K562 (cell line): Measurements from ENCODE around the gene TUBD1. TPM values are rescaled to one million over a fixed set of nuclear protein-coding genes. Genes with fewer than 3 reads are reported as not detected.
"Not testable (repeated sequence)": the region's sequence is repeated elsewhere in the genome, so short reads cannot be mapped to it uniquely, and the experiment has no call there.

Experiments used
- ATAC-seq: fragments of 200-7000 bp; cut with Tn5 transposase; 3 replicates; pipeline ENCODE4 v1.9.1; 2020; ENCODE audit warnings: moderate library complexity
- BruUV-seq: library from RNA; stranded (reverse); fragments of 400-500 nt; replicated peaks from 2 replicates; lab custom pipeline; 2021; lab: Mats Ljungman, UMichigan
- CTCF ChIA-PET: fragments of 300-600 bp; formaldehyde crosslinking; extraction: SDS; loops from one replicate; lab custom pipeline; 2021; ENCODE audit warnings: low intra/inter-chr PET ratio; lab: Yijun Ruan, JAX
- POLR2A ChIA-PET: fragments of 300-600, 350-650 bp; sonication (Branson Sonifier 250); formaldehyde crosslinking; extraction: SDS; loops from one replicate; lab custom pipeline; 2021; ENCODE audit warnings: antibody characterized with exemption, inconsistent platforms; lab: Yijun Ruan, JAX
- DNase-seq, 4 experiments: peaks; one replicate each; pipeline versions ENCODE4 v3.0.0 to v3.0.0-alpha.2; 2011 to 2018; ENCODE audit warnings: low spot score in 3 of 4, mixed read lengths in 3 of 4; ENCODE audit errors: extremely low read depth in 1 of 4
- FAIRE-seq: peaks from 2 replicates; lab custom pipeline; 2011; peaks lifted over from hg19 to GRCh38; lab: Jason Lieb, UNC
- H2AFZ ChIP-seq: 2 replicates; pipeline ENCODE4 v1.6.0; 2011; ENCODE audit warnings: low read depth, low read length, control low read depth, inconsistent platforms
- H3K27ac ChIP-seq: fragments of 200-600 bp; 3 replicates; pipeline ENCODE4 v1.8.0; 2011; ENCODE audit warnings: low read depth, mild to moderate bottlenecking, control low read depth, inconsistent platforms, low read length, moderate library complexity, mixed read lengths; ENCODE audit errors: extremely low read depth
- H3K27me3 ChIP-seq, 2 experiments: fragments of 300-600 bp in 1 of 2; 2 replicates in 1 of 2; 3 replicates in 1 of 2; pipeline versions ENCODE4 v1.6.0 to v1.8.0; 2011; ENCODE audit warnings: inconsistent platforms in 2 of 2, low read length in 2 of 2, mild to moderate bottlenecking in 1 of 2, mixed read lengths in 1 of 2, moderate library complexity in 1 of 2; ENCODE audit not compliant: control insufficient read depth in 2 of 2, insufficient read depth in 2 of 2
- H3K36me3 ChIP-seq: fragments of 300-600 bp; 3 replicates; pipeline ENCODE4 v1.8.0; 2011; ENCODE audit warnings: mild to moderate bottlenecking, low read length, inconsistent platforms; ENCODE audit not compliant: control insufficient read depth, insufficient read depth
- H3K4me1 ChIP-seq, 2 experiments: fragments of 200-600 bp in 1 of 2; replicated peaks in 1 of 2; 2 replicates in 1 of 2; 3 replicates in 1 of 2; pipeline versions ENCODE4 v1.5.1 to v1.8.0; 2011; ENCODE audit warnings: inconsistent platforms in 2 of 2, low read length in 2 of 2, mild to moderate bottlenecking in 1 of 2, mixed read lengths in 1 of 2, moderate library complexity in 1 of 2; ENCODE audit not compliant: control insufficient read depth in 2 of 2, insufficient read depth in 2 of 2
- H3K4me2 ChIP-seq: 2 replicates; pipeline ENCODE4 v1.6.1; 2011; ENCODE audit warnings: low read length, control low read depth, inconsistent platforms, mixed read lengths; ENCODE audit not compliant: insufficient read depth
- H3K4me3 ChIP-seq: fragments of 200-600 bp; sonication (generic), shearing (Covaris generic); 2 replicates; pipeline ENCODE4 v1.5.1; 2016; ENCODE audit warnings: control low read depth, inconsistent platforms
- H3K79me2 ChIP-seq: fragments of 200-600 bp; 3 replicates; pipeline ENCODE4 v1.8.0; 2011; ENCODE audit warnings: low read length, inconsistent platforms; ENCODE audit not compliant: control insufficient read depth, insufficient read depth
- H3K9ac ChIP-seq, 2 experiments: 2 replicates each; pipeline versions ENCODE4 v1.6.0 to v1.6.1; 2011; ENCODE audit warnings: low read depth in 2 of 2, low read length in 2 of 2, control low read depth in 1 of 2, inconsistent platforms in 1 of 2, mild to moderate bottlenecking in 1 of 2, mixed read lengths in 1 of 2; ENCODE audit not compliant: insufficient read depth in 1 of 2
- H3K9me1 ChIP-seq: one replicate; pipeline ENCODE4 v1.6.0; 2011; ENCODE audit warnings: inconsistent platforms, mild to moderate bottlenecking, low read length, moderate library complexity; ENCODE audit not compliant: control insufficient read depth, insufficient read depth
- H3K9me3 ChIP-seq: replicated peaks from 2 replicates; pipeline ENCODE4 v1.5.1; 2011; ENCODE audit warnings: low read depth, low read length, inconsistent platforms; ENCODE audit not compliant: control insufficient read depth, insufficient read depth
- H4K20me1 ChIP-seq: replicated peaks from 2 replicates; pipeline ENCODE4 v1.6.1; 2011; ENCODE audit warnings: low read length, inconsistent platforms, mixed read lengths; ENCODE audit not compliant: control insufficient read depth, insufficient read depth
- DIDO1 ChIP-seq: fragments of 450-650 bp; IDR thresholded peaks from 2 replicates; pipeline ENCODE4 v1.6.1; 2016; ENCODE audit warnings: low read depth, missing biosample characterization, missing genetic modification characterization
- HCFC1 ChIP-seq: IDR thresholded peaks from 2 replicates; pipeline ENCODE4 v1.6.1; 2012; ENCODE audit warnings: low read depth, low read length, improper control_type of control experiment
- MCM7 ChIP-seq, 2 experiments: fragments of 450-650 bp; IDR thresholded peaks; 2 replicates each; pipeline ENCODE4 v1.6.1; 2016 to 2018
- MTA2 ChIP-seq: fragments of 450-650 bp; IDR thresholded peaks from 2 replicates; pipeline ENCODE4 v1.6.1; 2016; ENCODE audit warnings: low read depth
- NELFE ChIP-seq: IDR thresholded peaks from 2 replicates; pipeline ENCODE4 v1.6.1; 2011; ENCODE audit warnings: mild to moderate bottlenecking; ENCODE audit not compliant: insufficient read depth, insufficient read length
- NFRKB ChIP-seq: fragments of 450-650 bp; IDR thresholded peaks from 2 replicates; pipeline ENCODE4 v1.6.1; 2016; ENCODE audit warnings: low read depth
- WGBS: fragments of 100-300 bp; shearing (Covaris generic); methylation state at CpG from one replicate; pipeline ENCODE4 v1.1.6; 2016; ENCODE audit warnings: low coverage, mixed read lengths; ENCODE audit not compliant: insufficient coverage; ENCODE audit errors: missing lambda C conversion rate; 5-methylcytosine and 5-hydroxymethylcytosine counted together
- in situ Hi-C: fragments of 300-500 bp; cut with MboI; formaldehyde crosslinking; loops from 4 replicates; pipeline ENCODE4 v1.15.0; 2018; ENCODE audit warnings: inconsistent platforms, mixed read lengths
- intact Hi-C: fragments of 100-400 bp; cut with micrococcal nuclease; formaldehyde crosslinking; loops from 2 replicates; pipeline ENCODE4 v1.14.2; 2022
- polyA plus RNA-seq, 8 experiments: library from polyadenylated mRNA; depleted of rRNA in 4 of 8; stranded (reverse) in 5 of 8; unstranded in 3 of 8; fragments of >200 nt; fragmentation: Nextera tagmentation in 2 of 8; fragmentation: Illumina TruSeq in 1 of 8; extraction: Ambion mirVana in 2 of 8; extraction: Trizol in 1 of 8; gene quantifications; 2 replicates each; pipeline versions ENCODE4 v1.2.1 to v1.2.3, GENCODE V29; 2011 to 2014; ENCODE audit warnings: inconsistent platforms in 1 of 8, missing spikeins in 1 of 8
- total RNA-seq, 7 experiments: library from RNA; depleted of rRNA in 6 of 7; stranded (reverse); fragments of >200 nt in 6 of 7; fragmentation: Illumina TruSeq in 2 of 7; extraction: Trizol in 2 of 7; gene quantifications; 2 replicates each; pipeline versions ENCODE4 v1.2.1 to v1.2.3, GENCODE V29; 2011 to 2021; ENCODE audit warnings: low replicate concordance in 1 of 7
- TF ChIP-seq, protein P1 (sequence below): fragments of 450-650 bp; formaldehyde crosslinking; IDR thresholded peaks from 2 replicates; pipeline ENCODE4 v1.4.0; 2020; ENCODE audit warnings: mild to moderate bottlenecking, mixed read lengths
- TF ChIP-seq, protein P2 (sequence below), 2 experiments: fragments of 450-650 bp; IDR thresholded peaks; 2 replicates each; pipeline ENCODE4 v1.6.1; 2018; ENCODE audit warnings: mild to moderate bottlenecking in 2 of 2, low read depth in 1 of 2; ENCODE audit not compliant: partially characterized antibody in 2 of 2

TUBD1 gene
- total and polyA plus RNA-seq, 9 of the 15 experiments (the other 6 are each of a cell fraction or from before 2014, with no cell fraction given), result 10.8 to 35.3 (median 17.9) TPM

GRCh38 chr17:59941131-59941530 lies 48.4 kb upstream of the TUBD1 start:
- no peak overlapping the region for H2AFZ ChIP-seq
- CTCF ChIA-PET, result no interaction called here
- peaks cover 64% of the 10 kb centered on the region for H3K36me3 ChIP-seq
- ATAC-seq, result no peak
- DNase-seq, result no peak
- 87% methylated on average over 1 of the region's 1 CpG for WGBS
- no peaks in the 10 kb centered on the region for H3K9me3 ChIP-seq
- H4K20me1 ChIP-seq, result no peaks in the 10 kb centered on the region
- H3K4me1 ChIP-seq, result no peaks in the 10 kb centered on the region
- BruUV-seq, result no TSS peak
- POLR2A ChIA-PET, result no interaction called here
- no peak overlapping the region for H3K9ac ChIP-seq
- TF ChIP-seq MTA2 (no peak), NELFE (no peak), DIDO1 (tag) (no peak), MCM7 (IDR thresholded peaks at IDR 0.05) (no peak), NFRKB (no peak), HCFC1 (no peak)
- TF ChIP-seq, protein P1, sequence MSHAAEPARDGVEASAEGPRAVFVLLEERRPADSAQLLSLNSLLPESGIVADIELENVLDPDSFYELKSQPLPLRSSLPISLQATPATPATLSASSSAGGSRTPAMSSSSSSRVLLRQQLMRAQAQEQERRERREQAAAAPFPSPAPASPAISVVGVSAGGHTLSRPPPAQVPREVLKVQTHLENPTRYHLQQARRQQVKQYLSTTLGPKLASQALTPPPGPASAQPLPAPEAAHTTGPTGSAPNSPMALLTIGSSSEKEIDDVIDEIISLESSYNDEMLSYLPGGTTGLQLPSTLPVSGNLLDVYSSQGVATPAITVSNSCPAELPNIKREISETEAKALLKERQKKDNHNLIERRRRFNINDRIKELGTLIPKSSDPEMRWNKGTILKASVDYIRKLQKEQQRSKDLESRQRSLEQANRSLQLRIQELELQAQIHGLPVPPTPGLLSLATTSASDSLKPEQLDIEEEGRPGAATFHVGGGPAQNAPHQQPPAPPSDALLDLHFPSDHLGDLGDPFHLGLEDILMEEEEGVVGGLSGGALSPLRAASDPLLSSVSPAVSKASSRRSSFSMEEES (CRISPR knock-in tag), result no peak
- TF ChIP-seq, protein P2, sequence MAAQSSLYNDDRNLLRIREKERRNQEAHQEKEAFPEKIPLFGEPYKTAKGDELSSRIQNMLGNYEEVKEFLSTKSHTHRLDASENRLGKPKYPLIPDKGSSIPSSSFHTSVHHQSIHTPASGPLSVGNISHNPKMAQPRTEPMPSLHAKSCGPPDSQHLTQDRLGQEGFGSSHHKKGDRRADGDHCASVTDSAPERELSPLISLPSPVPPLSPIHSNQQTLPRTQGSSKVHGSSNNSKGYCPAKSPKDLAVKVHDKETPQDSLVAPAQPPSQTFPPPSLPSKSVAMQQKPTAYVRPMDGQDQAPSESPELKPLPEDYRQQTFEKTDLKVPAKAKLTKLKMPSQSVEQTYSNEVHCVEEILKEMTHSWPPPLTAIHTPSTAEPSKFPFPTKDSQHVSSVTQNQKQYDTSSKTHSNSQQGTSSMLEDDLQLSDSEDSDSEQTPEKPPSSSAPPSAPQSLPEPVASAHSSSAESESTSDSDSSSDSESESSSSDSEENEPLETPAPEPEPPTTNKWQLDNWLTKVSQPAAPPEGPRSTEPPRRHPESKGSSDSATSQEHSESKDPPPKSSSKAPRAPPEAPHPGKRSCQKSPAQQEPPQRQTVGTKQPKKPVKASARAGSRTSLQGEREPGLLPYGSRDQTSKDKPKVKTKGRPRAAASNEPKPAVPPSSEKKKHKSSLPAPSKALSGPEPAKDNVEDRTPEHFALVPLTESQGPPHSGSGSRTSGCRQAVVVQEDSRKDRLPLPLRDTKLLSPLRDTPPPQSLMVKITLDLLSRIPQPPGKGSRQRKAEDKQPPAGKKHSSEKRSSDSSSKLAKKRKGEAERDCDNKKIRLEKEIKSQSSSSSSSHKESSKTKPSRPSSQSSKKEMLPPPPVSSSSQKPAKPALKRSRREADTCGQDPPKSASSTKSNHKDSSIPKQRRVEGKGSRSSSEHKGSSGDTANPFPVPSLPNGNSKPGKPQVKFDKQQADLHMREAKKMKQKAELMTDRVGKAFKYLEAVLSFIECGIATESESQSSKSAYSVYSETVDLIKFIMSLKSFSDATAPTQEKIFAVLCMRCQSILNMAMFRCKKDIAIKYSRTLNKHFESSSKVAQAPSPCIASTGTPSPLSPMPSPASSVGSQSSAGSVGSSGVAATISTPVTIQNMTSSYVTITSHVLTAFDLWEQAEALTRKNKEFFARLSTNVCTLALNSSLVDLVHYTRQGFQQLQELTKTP (IDR thresholded peaks at IDR 0.05; ENCODE audit: low read depth in 1 of 2, partially characterized antibody in 2 of 2), result no peak
- H3K9me1 ChIP-seq, result no peaks in the 10 kb centered on the region
- H3K27me3 ChIP-seq, result no peaks in the 10 kb centered on the region
- intact Hi-C loops, result no loop called here
- H3K27ac ChIP-seq, result no peak overlapping the region
- no peak for FAIRE-seq
- H3K4me3 ChIP-seq, result no peak overlapping the region
- no peak overlapping the region for H3K4me2 ChIP-seq
- in situ Hi-C loops, result no loop called here
- no peaks in the 10 kb centered on the region for H3K79me2 ChIP-seq

GRCh38 chr17:59940697-59941096 lies 48.0 kb upstream of the TUBD1 start:
- H4K20me1 ChIP-seq, CTCF ChIA-PET, H3K9me3 ChIP-seq, in situ Hi-C loops, ATAC-seq, DNase-seq, H2AFZ ChIP-seq, H3K4me1 ChIP-seq, H3K4me2 ChIP-seq, H3K27ac ChIP-seq, H3K79me2 ChIP-seq, intact Hi-C loops, FAIRE-seq, H3K4me3 ChIP-seq, POLR2A ChIA-PET, H3K27me3 ChIP-seq, H3K9me1 ChIP-seq, H3K9ac ChIP-seq, BruUV-seq: not testable (repeated sequence)
- H3K36me3 ChIP-seq, result peaks cover 64% of the 10 kb centered on the region
- WGBS, result 73% methylated on average over 3 of the region's 3 CpGs
